ENCODE measurements around the gene FBXO42.

FBXO42 gene

DNA sequence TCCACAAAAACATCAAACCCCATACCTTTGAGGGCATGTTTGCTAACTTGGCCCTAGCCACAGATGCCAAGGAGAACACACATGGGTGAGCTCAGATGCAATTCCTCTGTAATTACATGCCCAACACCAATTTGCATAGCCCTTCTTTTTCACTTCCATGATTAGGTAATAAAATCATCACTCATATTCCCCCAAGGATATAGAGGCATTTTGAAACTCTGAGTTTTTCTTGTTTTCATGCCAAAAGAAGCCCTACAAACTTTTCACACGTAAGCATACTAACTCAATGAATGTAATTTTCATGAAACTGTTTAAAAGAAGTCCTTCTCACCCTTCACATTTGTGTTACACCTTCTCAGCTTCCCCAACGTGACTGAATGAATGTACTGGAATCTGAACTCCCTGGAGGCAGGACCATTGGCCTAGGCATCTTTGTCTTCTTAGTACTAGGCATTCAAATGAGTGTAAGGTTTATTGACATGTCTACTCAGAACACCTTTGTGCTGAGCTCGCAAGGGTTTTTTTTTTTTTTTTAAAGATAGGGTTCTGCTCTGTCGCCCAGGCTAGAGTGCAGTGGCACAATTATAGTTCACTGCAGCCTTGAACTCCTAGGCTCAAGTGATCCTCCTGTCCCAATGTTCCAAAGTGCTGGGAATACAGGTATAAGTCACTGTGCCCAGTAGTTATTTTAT, 31.0 kb downstream of the FBXO42 start:
- no peak for DNase-seq

DNA sequence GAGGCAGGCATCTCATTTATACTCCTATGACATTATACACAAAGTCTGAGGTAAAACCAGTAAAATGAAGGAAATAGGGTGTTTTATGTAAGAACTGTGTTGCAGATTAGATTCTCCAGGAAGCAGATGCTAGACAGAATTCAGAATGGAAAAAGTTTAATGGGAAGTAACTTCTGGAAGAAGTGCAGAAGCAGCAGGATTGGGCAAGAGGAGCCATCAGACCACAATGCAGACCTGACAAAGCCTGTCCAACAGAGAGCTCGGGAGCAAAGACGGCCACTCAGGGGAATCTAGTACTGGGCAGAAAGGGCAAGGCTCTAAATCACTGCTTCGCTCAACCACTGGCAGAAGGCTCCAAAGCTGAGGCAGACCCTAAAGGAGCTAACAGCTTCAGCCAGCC, 33.7 kb downstream of the FBXO42 start:
- no peak for DNase-seq

DNA sequence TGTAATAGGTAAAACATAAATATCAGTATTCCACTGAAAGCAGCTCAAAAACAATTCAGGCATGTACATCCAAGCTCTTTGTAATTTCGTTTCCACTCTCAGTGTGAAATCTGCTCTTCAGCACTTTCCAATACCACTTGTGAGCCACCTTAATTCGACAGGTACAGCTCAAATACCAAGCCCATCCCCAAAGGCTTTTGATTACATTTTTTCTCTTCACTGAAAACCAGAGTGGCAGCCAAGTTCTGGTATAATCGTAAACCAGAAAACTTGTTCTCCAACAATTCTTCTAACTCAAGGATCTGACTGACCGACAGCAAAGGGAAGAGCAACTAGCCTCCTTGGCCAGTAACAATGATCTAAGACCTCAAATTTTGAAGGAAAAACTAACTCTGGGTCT, 36.8 kb downstream of the FBXO42 start:
- DNase-seq: no peak

DNA sequence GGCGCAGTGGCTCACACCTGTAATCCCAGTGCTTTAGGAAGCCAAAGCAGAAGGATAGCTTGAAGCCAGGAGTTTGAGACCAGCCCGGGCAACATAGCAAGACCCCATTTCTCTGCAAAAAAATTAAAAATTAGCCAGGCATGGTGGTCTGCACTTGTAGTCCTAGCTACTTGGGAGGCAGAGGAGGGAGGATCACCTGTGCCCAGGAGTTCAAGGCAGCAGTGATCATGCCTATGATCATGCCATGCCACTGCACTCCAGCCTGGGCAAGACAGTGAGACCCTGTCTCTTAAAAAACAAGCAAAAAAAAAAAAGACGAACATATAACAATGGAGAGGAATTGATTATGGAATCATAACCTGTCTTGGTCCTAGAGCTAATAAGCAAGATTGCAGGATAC, 45.1 kb downstream of the FBXO42 start:
- no peak for DNase-seq

DNA sequence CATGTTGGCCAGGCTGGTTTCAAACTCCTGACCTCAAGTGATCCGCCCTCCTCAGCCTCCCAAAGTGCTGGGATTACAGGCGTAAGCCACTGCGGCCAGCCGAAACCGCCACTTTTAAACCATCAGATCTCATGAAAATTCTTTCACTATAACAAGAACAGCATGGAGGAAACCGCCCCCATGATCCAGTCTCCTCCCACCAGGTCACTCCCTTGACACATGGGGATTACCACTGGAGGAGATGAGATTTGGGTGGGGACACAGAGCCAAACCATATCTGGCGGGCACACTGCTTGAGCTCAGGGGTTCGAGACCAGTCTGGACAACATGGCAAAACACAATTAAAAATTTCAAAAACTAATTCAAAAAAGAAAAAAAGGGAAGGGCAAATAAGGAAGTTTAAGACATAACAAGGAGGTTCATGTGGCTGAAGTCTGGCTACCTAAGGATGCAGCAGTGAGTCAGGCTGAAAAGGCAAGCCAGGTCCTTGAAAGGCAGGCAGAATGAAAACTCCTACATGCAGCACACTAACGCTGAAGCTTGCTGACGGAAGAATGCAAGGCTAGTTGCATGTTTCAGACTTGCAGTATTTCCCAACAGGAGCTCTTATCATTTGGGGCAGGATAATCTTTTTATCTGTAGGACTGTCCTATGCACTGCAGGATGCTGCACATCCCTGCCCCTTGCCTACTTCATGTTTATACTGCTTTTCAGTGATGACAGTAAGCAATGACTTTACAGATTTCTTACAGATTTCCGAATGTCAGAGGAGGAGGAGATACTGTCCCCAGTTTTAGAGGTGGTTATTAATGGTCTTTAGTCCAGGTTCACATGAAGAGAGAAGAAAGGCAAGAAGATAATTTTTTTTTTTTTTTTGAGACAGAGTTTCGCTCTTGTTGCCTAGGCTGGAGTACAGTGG, 49.3 kb downstream of the FBXO42 start:
- no peak for DNase-seq

DNA sequence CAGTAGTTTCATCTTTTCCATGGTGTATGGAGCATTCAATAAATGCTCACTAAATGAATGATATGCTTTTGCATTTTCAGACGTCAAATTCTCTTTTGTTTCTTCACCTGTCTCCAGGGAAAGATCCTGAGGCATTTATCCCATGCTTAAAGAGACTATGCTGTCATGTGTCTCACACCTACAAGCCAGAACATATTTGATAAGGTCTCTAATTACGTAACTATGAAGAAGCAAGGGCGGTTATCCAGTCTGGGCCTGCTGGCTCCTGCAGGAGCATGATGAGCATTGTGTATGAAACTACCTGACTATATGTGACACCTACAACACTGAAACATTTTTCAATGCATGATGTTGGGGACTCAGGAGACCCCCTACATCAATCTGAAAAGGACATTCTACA, 51.8 kb downstream of the FBXO42 start:
- no peak for DNase-seq

DNA sequence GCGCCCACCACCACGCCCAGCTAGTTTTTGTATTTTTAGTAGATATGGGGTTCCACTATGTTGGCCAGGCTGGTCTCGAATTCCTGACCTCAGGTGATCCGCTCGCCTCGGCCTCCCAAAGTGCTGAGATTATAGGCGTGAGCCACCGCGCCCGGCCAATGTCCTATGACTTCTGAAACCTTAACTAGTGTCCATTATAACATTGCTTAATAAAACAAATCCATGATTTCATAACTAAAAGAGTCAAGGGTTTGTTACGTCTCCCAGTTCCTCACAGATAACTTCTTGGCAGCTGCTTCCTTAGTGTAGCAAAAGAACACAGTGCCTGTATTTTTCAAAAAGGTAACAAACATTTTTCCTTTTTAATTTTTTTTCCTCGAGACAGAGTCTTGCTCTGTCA, 53.6 kb downstream of the FBXO42 start:
- no peak for DNase-seq

DNA sequence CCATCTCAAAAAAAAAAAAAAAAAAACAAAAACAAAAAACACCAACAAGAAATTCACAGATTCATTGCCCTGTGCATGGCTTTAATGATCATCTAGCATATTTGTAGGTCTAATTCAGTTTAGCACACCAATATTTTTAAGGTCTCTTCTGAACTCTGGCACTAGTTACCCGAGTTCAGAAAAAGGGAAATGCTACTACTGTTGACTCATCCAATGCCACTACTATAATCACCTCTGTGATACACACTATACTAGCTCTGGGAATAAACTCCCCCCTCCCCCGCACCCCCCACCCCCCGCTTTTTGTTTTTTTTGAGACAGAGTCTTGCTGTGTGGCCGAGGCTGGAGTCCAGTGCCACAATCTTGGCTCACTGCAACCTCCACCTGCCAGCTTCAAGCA, 55.6 kb downstream of the FBXO42 start:
- no peak for DNase-seq

DNA sequence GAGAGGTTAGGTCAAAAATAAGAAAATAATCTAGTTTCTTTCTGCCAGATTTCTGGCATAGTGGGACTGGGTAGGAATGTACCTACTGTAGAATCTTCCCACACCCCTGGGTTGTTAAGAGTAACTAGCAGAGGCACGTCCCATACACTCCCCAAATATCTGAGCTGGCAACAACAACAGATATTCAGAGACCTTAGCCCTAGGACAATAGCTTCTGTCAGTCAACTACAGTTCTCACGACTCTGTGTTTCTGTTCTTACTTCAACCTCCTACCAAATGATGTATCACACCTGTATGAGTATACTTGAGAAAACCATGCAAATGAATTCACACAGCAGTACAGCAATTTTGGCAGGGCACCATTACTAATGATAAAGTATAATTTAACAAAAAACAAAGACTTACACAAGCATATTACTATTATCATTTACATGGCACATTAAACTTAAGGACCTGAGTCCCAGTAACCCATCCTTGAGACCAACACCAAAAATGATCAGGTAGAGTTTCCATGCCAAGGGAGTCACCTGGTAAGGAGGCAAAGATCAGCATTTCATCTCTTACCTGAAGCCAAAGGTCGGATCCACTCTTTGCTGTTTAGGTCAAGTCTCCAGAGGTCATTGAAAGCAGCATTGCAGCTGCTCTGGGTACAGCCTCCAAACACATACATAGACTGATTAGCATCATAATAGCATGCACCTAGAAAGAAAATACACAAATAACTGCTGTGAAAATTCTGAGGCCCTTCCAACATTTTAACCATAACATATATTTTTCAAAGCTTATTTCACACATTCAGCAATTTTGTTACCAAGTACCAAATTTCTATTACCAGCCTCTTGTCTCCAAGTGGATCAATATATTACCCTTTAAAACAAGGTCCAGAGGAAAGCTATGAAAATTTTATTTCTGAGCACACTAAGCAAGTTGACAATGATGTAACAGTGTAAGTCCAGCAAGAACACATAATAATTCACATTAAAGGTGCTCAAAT, 57.8 kb downstream of the FBXO42 start:
- no peak for DNase-seq

DNA sequence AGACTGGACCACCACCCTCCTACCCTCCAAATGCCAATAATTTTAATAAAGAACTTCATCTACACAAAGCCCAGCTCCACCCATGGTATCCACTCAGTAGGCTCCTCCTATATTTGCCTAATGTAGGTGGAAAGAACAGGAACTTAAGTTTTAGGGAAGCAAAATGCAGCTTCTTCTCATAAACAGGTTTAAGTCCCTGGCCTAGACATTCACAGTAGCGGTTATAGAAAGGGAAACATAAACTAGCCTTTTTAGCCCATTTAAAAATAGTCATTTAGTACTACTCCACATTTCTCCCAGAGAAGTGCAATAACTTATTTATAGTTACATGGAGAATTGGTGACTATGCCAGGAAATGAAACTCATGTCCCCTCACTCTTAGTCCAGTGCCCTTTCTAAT, 58.7 kb downstream of the FBXO42 start:
- DNase-seq: no peak

DNA sequence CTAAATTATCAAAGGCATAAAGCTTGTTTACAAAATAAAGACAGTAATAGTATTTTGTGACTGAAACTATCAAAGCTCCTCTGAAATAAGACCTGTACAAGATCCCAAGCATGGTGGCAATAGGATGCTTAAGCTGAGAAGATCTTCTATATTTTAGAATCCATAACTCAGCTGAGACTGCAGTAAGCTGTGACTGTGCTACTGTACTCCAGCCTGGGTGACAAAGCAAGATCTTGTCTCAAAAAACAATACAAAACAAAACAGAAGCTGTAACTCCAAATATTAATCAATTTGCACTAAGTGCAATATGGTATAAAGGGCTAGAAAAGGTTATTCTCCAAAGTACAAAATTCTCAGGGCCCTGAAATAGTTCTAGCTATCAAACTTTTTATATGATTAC, 59.5 kb downstream of the FBXO42 start:
- DNase-seq: no peak

DNA sequence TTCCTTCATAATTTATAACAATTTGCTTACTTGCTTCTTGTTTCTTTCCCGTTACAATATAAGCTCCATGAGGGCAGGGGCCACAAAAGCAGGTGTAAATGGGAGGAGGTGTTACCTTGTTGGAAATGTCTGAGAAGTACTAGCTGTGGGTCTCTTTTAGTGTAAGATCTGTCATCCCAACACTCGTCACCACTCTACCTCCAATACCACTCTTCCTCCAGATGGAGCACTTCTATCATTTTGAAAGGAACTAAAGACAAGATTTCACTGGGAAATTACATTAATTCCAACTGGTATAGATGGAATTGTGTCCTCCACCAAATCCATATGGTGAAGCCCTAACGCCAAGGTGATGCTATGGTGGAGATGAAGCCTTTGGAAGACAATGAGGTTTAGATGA, 62.3 kb downstream of the FBXO42 start:
- no peak for DNase-seq

DNA sequence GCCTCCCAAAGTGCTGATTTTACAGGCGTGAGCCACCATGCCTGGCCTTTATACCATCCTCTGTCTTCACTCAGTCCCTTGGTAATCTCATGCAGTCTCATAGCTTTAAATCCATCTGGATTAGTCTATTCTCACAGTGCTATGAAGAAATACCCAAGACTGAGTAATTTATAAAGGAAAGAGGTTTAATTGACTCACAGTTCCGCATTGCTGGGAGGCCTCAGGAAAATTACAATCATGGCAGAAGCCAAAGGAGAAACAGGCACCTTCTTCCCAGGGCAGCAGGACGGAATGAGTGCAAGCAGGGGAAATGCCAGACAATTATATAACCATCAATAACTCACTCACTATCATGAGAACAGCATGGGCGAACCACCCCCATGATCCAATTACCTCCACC, 66.2 kb downstream of the FBXO42 start:
- no peak for DNase-seq

DNA sequence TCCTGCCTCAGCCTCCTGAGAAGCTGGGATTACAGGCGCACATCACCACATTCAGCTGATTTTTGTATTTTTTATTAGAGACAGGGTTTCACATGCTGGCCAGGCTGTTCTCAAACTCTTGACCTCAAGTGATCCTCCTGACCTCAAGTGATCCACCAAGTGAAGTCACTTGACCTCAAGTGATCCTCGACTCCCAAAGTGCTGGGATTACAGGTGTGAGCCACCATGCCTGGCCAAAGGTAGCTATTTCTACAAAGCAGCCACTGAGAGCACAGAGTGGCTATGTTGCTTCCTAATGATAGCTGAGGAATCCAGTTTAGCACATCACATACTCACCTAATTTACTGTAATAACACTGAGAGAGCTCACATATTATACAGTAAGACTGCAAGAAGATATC, 70.5 kb downstream of the FBXO42 start:
- DNase-seq: no peak

DNA sequence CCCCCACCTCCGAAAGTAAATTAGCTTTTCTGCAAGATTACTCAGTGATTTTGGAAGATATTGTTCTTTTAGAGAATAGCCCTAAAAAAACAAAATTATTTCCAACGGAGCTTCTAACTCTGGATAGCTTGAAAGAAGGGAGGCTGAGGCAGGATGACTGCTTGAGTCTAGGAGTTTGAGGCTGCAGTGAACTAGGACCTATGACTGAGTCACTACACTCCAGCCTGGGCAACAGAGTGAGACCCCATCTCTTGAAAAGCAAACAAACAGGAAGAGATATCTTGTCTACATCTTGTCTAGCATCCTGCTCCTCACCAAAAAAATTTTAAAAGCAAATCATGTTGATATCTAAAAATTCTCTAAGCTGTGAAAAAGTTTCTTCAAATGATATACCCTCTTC, 73.1 kb downstream of the FBXO42 start:
- DNase-seq: no peak

DNA sequence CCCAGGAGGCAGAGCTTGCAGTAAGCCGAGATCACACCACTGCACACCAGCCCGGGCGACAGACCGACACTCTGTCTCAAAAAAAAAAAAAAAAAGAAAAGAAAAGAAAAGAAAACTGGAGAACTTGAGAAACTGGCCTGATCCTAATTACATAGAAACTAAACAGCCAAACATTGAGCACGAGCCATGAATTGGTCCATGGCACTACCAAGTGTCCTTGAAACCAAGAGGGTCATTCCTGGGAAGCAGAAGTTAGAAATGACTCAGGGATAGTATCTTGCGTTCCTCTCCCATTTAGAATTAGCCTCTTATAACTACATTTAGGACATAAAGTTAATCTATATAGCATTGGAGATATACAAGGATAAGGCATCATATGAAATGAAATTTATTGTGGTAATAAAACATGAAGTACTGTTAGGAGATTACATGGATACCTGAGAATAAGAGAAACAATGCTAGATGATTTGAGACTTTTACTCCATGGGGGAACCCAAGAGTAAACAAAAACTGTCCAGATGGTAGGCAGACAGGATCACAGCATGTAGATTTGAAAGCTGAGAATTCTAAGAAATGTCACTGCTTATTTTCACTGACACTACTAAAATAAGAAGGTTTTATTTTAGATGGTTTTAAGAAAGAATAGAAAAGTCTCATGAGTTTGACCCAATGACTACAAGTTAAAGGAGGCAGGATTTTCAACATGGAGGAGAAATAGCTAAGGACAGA, 75.8 kb downstream of the FBXO42 start:
- DNase-seq: no peak

DNA sequence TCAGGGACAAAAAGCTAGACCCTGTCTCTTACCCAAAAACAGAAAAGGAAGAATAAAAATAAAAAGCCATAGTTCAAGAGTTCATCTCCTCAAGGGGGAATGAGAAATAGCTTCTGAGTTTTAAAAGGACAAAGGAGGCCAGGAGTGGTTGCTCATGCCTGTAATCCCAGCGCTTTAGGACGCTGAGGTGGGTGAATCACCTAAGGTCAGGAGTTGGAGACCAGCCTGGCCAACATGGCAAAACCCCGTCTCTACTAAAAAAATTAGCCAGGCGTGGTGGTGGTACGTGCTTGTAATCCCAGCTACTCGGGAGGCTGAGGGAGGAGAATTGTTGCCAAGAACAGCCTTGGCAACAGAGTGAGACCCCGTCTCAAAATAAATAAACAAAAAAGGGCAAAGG, 76.7 kb downstream of the FBXO42 start:
- DNase-seq: no peak

DNA sequence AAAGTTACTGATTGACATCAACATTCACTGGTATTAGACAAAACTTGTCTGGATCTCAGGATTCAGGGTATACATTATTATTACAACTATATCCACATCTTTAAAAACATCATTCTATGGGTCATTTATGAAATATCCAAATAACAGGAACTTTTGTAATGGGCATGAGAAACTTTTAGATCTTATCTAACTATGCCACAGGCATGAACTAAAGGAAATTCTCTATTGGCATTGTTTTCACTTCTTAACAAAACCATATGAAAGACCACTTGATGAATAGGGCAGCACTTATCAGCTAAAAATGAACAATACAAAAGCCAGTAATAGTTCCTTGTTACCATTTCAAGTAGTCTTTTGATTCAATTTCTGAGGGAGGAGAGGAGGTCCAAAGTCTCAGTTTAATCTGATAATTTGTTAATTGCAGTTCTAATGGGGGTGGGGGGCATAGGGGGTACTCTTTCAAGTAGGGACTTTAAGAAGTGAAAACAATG, 84.5 kb downstream of the FBXO42 start:
- DNase-seq: no peak

DNA sequence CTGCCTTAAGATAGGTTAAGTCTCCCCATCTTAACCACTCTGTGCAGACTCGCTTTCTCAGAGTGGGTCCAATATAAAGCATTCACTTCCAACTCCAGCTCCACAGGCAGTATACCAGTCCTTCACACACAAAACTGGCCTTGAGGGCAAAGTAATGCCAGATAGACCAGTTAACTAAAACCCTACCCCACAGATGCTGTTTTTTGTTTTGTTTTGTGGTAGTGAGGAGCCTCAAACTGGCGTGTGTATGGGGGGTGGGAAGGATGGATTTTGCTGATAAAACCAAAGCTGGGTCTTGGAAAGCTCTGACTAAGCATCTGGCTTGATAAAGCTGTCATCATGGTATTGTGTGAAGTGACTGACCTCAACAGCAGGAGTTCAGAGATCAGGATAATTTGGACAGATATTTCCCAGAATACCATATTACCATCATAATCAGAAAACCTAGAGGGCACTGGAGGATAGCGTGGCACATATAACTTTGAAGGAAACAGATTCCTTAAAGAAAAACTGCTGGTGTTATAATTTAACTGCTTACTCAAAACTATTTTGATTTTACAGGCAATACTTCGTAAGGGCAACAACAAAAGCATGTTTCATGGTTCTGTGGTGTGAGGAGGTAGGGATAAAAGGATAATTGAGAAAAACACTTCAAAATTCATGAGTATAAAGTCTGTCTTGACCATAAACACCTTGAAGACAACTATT, 85.7 kb downstream of the FBXO42 start:
- DNase-seq: no peak

DNA sequence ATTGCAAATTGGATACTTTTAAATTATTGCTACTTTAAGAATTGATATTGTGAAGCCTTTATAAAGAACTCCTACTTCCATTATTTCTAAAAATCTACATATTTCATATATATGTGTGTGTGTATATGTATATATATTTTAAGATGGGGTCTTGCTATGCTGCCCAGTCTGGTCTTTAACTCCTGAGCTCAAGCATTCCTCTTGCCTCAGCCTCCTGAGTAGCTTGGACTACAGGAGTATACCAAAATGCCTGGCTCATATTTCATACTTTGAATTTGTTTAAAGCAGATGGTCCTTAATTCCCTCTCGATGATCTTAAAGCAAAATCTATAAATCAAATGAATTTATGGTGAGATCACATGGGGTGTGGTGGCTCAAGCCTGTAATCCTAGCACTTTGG, 90.2 kb downstream of the FBXO42 start:
- DNase-seq: no peak

DNA sequence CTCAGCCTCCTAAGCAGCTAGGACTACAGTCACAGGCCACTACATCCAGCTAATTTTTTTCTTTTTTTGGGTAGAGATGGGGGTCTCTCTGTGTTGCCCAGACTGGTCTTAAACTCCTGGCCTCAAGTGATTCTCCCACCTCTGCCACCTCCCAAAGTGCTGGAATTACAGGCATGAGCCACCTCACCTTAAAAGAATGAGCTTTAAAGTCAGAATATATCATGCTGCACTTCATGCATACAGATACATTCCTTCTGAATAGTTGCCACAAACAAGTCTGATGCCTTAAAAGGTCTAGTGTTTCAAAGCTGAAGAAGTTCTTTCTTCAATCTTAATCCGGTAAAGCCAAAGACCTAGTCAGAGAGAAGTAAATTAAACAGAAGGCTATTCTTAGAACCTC, 91.5 kb downstream of the FBXO42 start:
- DNase-seq: no peak
